OCI-LY7 (cell line): ENCODE measurements around the gene IPPK. TPM values are rescaled to one million over a fixed set of nuclear protein-coding genes. Genes with fewer than 3 reads are reported as not detected.

Source experiments
- BruUV-seq: library from RNA; stranded (reverse); fragments of 400-500 nt; replicated peaks from 2 replicates; lab custom pipeline; 2021; lab: Mats Ljungman, UMichigan
- CTCF ChIA-PET: fragments of 300-600 bp; sonication (Branson Sonifier 250); formaldehyde crosslinking; loops from one replicate; lab custom pipeline; 2022; ENCODE audit warnings: antibody characterized with exemption; ENCODE audit not compliant: unreplicated experiment; lab: Charles Lee
- POLR2A ChIA-PET: fragments of 300-600 bp; sonication (Branson Sonifier 250); formaldehyde crosslinking; loops from one replicate; lab custom pipeline; 2022; ENCODE audit warnings: antibody characterized with exemption; lab: Charles Lee
- DNase-seq: peaks from one replicate; pipeline ENCODE4 v3.0.0-alpha.2; 2015; ENCODE audit warnings: low spot score
- H2AFZ ChIP-seq: fragments of 200-600 bp; sonication (generic), shearing (Covaris generic); 2 replicates; pipeline ENCODE4 v1.6.1; 2014; ENCODE audit warnings: mild to moderate bottlenecking, antibody characterized with exemption, low read length, moderate library complexity
- H3K27ac ChIP-seq: fragments of 200-600 bp; sonication (generic); 2 replicates; pipeline ENCODE4 v1.5.1; 2014; ENCODE audit warnings: mixed run types, low read depth, mild to moderate bottlenecking, moderate library complexity, low read length, inconsistent platforms; ENCODE audit not compliant: poor library complexity, severe bottlenecking
- H3K36me3 ChIP-seq: fragments of 200-600 bp; sonication (generic); 2 replicates; pipeline ENCODE4 v1.6.1; 2014; ENCODE audit warnings: mild to moderate bottlenecking, antibody characterized with exemption, low read length, moderate library complexity, mixed read lengths; ENCODE audit not compliant: insufficient read depth
- H3K4me1 ChIP-seq: fragments of 200-600 bp; sonication (generic); 2 replicates; pipeline ENCODE4 v1.5.1; 2014; ENCODE audit warnings: mild to moderate bottlenecking, low read length; ENCODE audit not compliant: insufficient read depth, poor library complexity, severe bottlenecking
- H3K4me2 ChIP-seq: fragments of 200-600 bp; sonication (generic); 2 replicates; pipeline ENCODE4 v1.6.1; 2014; ENCODE audit warnings: mild to moderate bottlenecking, low read length
- H3K4me3 ChIP-seq: fragments of 200-600 bp; sonication (generic); 2 replicates; pipeline ENCODE4 v1.5.1; 2014; ENCODE audit warnings: mild to moderate bottlenecking, low read depth, low read length; ENCODE audit not compliant: poor library complexity, severe bottlenecking
- H3K79me2 ChIP-seq: fragments of 200-600 bp; sonication (generic); 2 replicates; pipeline ENCODE4 v1.6.1; 2016; ENCODE audit warnings: low read depth, mild to moderate bottlenecking, low read length, moderate library complexity, mixed read lengths; ENCODE audit not compliant: insufficient read depth
- H3K9me2 ChIP-seq: fragments of 200-600 bp; sonication (generic); 2 replicates; pipeline ENCODE4 v1.6.1; 2016; ENCODE audit warnings: mild to moderate bottlenecking, low read length, mixed read lengths; ENCODE audit not compliant: insufficient read depth
- H3K9me3 ChIP-seq: fragments of 200-600 bp; sonication (generic); 2 replicates; pipeline ENCODE4 v1.6.1; 2014; ENCODE audit warnings: mild to moderate bottlenecking, mixed run types, low read length, mixed read lengths
- H4K20me1 ChIP-seq: fragments of 200-600 bp; sonication (generic); 2 replicates; pipeline ENCODE4 v1.6.1; 2014; ENCODE audit warnings: mild to moderate bottlenecking, antibody characterized with exemption, low read length, moderate library complexity, mixed read lengths; ENCODE audit not compliant: insufficient read depth
- EZH2phosphoT487 ChIP-seq: fragments of 200-600 bp; sonication (generic); IDR thresholded peaks from 2 replicates; pipeline ENCODE4 v1.6.1; 2018; ENCODE audit warnings: low read depth, borderline replicate concordance, mild to moderate bottlenecking, mixed run types, antibody characterized with exemption, low read length, moderate library complexity, mixed read lengths
- intact Hi-C: fragments of 100-400 bp; cut with micrococcal nuclease; formaldehyde crosslinking; loops from one replicate; pipeline ENCODE4 v1.10.0; 2022; ENCODE audit not compliant: unreplicated experiment
- total RNA-seq, 2 experiments: library from RNA; depleted of rRNA in 1 of 2; stranded (reverse); fragments of >200 nt in 1 of 2; shearing (Covaris generic) in 1 of 2; gene quantifications; 2 replicates each; pipeline ENCODE4 v1.2.3, GENCODE V29; 2014 to 2022
- TF ChIP-seq, protein P1 (sequence below): fragments of 200-600 bp; sonication (generic); conservative IDR thresholded peaks from 2 replicates; pipeline ENCODE4 v1.5.1; 2014; ENCODE audit warnings: mild to moderate bottlenecking, antibody characterized with exemption, low read length, moderate library complexity, mixed read lengths

Gene IPPK
- total RNA-seq, 2 experiments from 2014 or later = 10.3 to 12.7 TPM

- TF ChIP-seq, protein P1, sequence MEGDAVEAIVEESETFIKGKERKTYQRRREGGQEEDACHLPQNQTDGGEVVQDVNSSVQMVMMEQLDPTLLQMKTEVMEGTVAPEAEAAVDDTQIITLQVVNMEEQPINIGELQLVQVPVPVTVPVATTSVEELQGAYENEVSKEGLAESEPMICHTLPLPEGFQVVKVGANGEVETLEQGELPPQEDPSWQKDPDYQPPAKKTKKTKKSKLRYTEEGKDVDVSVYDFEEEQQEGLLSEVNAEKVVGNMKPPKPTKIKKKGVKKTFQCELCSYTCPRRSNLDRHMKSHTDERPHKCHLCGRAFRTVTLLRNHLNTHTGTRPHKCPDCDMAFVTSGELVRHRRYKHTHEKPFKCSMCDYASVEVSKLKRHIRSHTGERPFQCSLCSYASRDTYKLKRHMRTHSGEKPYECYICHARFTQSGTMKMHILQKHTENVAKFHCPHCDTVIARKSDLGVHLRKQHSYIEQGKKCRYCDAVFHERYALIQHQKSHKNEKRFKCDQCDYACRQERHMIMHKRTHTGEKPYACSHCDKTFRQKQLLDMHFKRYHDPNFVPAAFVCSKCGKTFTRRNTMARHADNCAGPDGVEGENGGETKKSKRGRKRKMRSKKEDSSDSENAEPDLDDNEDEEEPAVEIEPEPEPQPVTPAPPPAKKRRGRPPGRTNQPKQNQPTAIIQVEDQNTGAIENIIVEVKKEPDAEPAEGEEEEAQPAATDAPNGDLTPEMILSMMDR = no peak
- TF ChIP-seq EZH2phosphoT487 = no peak
- BruUV-seq = no TSS peak
- POLR2A ChIA-PET = interaction anchor here (0.5 kb wide), 1 partner anchor 930 kb away, joined by 3 read pairs; no protein-coding TSS in a partner anchor
- H3K36me3 ChIP-seq = peaks cover 80% of the 10 kb centered on the region; the same call in 1 of the 2 replicates
- no peak overlapping the region for H3K4me2 ChIP-seq
- H3K9me3 ChIP-seq = no peaks in the 10 kb centered on the region
- intact Hi-C loops = no loop called here
- H2AFZ ChIP-seq = no peak overlapping the region
- CTCF ChIA-PET = no interaction called here
- H3K27ac ChIP-seq = no peak overlapping the region
- H4K20me1 ChIP-seq = no peaks in the 10 kb centered on the region
- no peaks in the 10 kb centered on the region for H3K9me2 ChIP-seq
- no peak overlapping the region for H3K4me3 ChIP-seq
- DNase-seq = no peak
- no peaks in the 10 kb centered on the region for H3K79me2 ChIP-seq
- H3K4me1 ChIP-seq = no peaks in the 10 kb centered on the region
These were observed 53.2 kb downstream of the IPPK start for GRCh38 chr9:92616655-92617111.

GRCh38 chr9:92616199-92616641, 53.7 kb downstream of the IPPK start:
- H4K20me1 ChIP-seq = no peaks in the 10 kb centered on the region
- DNase-seq = no peak
- ChIA-PET CTCF (no interaction called here), POLR2A (interaction anchor here (0.5 kb wide), 1 partner anchor 929 kb away, joined by 3 read pairs; no protein-coding TSS in a partner anchor)
- peaks cover 81% of the 10 kb centered on the region; the same call in 1 of the 2 replicates for H3K36me3 ChIP-seq
- H3K4me2 ChIP-seq = no peak overlapping the region
- no peaks in the 10 kb centered on the region for H3K9me2 ChIP-seq
- intact Hi-C loops = no loop called here
- no peaks in the 10 kb centered on the region for H3K9me3 ChIP-seq
- TF ChIP-seq, protein P1 = no peak
- TF ChIP-seq EZH2phosphoT487 = no peak
- H3K79me2 ChIP-seq = no peaks in the 10 kb centered on the region
- H3K4me1 ChIP-seq = no peaks in the 10 kb centered on the region
- H3K27ac ChIP-seq = no peak overlapping the region
- H2AFZ ChIP-seq = no peak overlapping the region
- H3K4me3 ChIP-seq = no peak overlapping the region
- BruUV-seq = no TSS peak

DNA sequence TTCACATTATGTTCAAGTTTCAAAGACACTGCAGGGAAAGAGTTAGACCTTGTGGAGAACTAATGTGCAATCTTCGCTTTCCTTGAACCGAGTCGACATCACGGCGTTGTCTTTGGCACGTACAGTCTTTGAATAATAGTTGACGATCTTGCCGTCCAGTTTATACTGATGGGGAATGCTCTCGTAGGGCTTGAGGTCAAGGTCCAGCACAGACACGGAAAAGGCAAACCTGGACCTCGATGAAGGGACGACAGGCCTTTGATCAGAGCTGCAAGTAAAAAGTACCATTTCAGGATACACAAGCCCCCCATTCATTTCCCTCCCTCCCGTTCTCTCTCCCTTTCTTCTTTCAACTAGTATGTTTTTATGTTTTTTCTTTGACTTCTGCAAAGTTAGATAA, 54.1 kb downstream of the IPPK start:
- peaks cover 82% of the 10 kb centered on the region; the same call in 1 of the 2 replicates for H3K36me3 ChIP-seq
- BruUV-seq = TSS peak; percentile 22
- POLR2A ChIA-PET = no interaction called here

More for the DNA sequence above, 54.1 kb downstream of the IPPK start:
- H3K9me2 ChIP-seq = no peaks in the 10 kb centered on the region
- H2AFZ ChIP-seq = no peak overlapping the region
- CTCF ChIA-PET = no interaction called here
- no peak for DNase-seq
- H3K27ac ChIP-seq = no peak overlapping the region
- H3K79me2 ChIP-seq = no peaks in the 10 kb centered on the region
- H3K4me3 ChIP-seq = no peak overlapping the region
- no peaks in the 10 kb centered on the region for H3K9me3 ChIP-seq
- no peak for TF ChIP-seq EZH2phosphoT487
- TF ChIP-seq, protein P1 = no peak
- intact Hi-C loops = no loop called here
- H3K4me1 ChIP-seq = no peaks in the 10 kb centered on the region
- H4K20me1 ChIP-seq = no peaks in the 10 kb centered on the region
- H3K4me2 ChIP-seq = no peak overlapping the region
